ENCODE measurements around the gene EML1. TPM values are rescaled to one million over a fixed set of nuclear protein-coding genes. Genes with fewer than 3 reads are reported as not detected.

Gene EML1
- total RNA-seq, 1 experiment from 2014 or later: 7.2 TPM

DNA sequence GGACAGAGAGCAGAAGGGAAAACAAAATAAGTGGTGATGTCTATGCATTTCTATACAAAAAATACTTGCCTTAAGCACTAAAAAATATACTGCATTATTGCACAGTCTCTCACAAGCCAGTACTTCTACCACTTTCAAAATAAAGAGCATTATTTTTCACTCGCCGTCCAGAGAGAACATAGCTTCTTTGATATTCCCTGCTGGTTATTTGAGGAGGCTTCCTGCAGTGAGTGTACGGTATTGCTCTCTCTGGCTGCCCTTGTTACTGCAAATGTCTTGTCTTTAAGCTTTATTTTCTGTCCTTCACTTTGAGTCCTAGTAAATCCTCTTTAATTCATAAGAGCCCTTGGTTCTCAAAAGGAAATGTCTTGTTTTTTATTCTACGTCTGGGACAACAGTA lies 81.1 kb downstream of the EML1 start:
- no peak for DNase-seq
- Histone ChIP-seq H3K27me3 (replicated peaks; ENCODE audit: control insufficient read depth, insufficient read depth, low read length) (no peaks in the 10 kb centered on the region), H3K4me3 (ENCODE audit: low read depth, low read length) (no peak overlapping the region), H3K36me3 (ENCODE audit: control insufficient read depth, insufficient read depth, low read length) (no peaks in the 10 kb centered on the region), H3K9me3 (no peaks in the 10 kb centered on the region), H3K4me1 (peaks cover under 1% of the 10 kb centered on the region; the same call in 1 of the 2 replicates)
- intact Hi-C loops (cut with micrococcal nuclease; ENCODE audit: unreplicated experiment): no loop called here
- Mint-ChIP-seq H3K27me3 (ENCODE audit: insufficient read depth, unreplicated experiment) (peaks cover 3% of the 10 kb centered on the region), H3K4me3 (ENCODE audit: unreplicated experiment) (no peak overlapping the region), H3K4me1 (ENCODE audit: low read depth, unreplicated experiment) (peaks cover under 1% of the 10 kb centered on the region), H3K9me3 (ENCODE audit: unreplicated experiment) (no peaks in the 10 kb centered on the region), H3K36me3 (ENCODE audit: insufficient read depth, unreplicated experiment) (no peaks in the 10 kb centered on the region), H3K27ac (ENCODE audit: unreplicated experiment) (no peak overlapping the region)
- ChIA-PET CTCF (no interaction called here), POLR2A (no interaction called here)
- no peak for TF ChIP-seq CTCF (IDR thresholded peaks at IDR 0.05; ENCODE audit: insufficient read depth in 1 of 2, low read depth in 1 of 2, low read length in 1 of 2, severe bottlenecking in 1 of 2, unreplicated experiment in 1 of 2)
- no TSS peak for BruUV-seq (replicated peaks)

- TF ChIP-seq CTCF (IDR thresholded peaks at IDR 0.05; ENCODE audit: insufficient read depth in 1 of 2, low read depth in 1 of 2, low read length in 1 of 2, severe bottlenecking in 1 of 2, unreplicated experiment in 1 of 2): no peak
- BruUV-seq (replicated peaks): no TSS peak
- CTCF ChIA-PET: no interaction called here
- no peak for DNase-seq
- Mint-ChIP-seq H3K27ac (ENCODE audit: unreplicated experiment) (no peak overlapping the region), H3K9me3 (ENCODE audit: unreplicated experiment) (no peaks in the 10 kb centered on the region), H3K4me1 (ENCODE audit: low read depth, unreplicated experiment) (peaks cover 6% of the 10 kb centered on the region), H3K4me3 (ENCODE audit: unreplicated experiment) (no peak overlapping the region), H3K36me3 (ENCODE audit: insufficient read depth, unreplicated experiment) (no peaks in the 10 kb centered on the region), H3K27me3 (ENCODE audit: insufficient read depth, unreplicated experiment) (peaks cover 3% of the 10 kb centered on the region)
- H3K27me3 ChIP-seq (replicated peaks; ENCODE audit: control insufficient read depth, insufficient read depth, low read length): no peaks in the 10 kb centered on the region
- peaks cover 4% of the 10 kb centered on the region for H3K4me1 ChIP-seq
- no peaks in the 10 kb centered on the region for H3K9me3 ChIP-seq
- no peak overlapping the region for H3K4me3 ChIP-seq (ENCODE audit: low read depth, low read length)
- POLR2A ChIA-PET: no interaction called here
- intact Hi-C loops (cut with micrococcal nuclease; ENCODE audit: unreplicated experiment): no loop called here
- H3K36me3 ChIP-seq (ENCODE audit: control insufficient read depth, insufficient read depth, low read length): no peaks in the 10 kb centered on the region
Observed at GRCh38 chr14:99875421-99875820, 82.2 kb downstream of the EML1 start.

- no peak overlapping the region for H3K27ac Mint-ChIP-seq (ENCODE audit: unreplicated experiment)
- peaks cover 4% of the 10 kb centered on the region for H3K4me1 ChIP-seq
- no peaks in the 10 kb centered on the region for H3K9me3 Mint-ChIP-seq (ENCODE audit: unreplicated experiment)
- no peak for TF ChIP-seq CTCF (IDR thresholded peaks at IDR 0.05; ENCODE audit: insufficient read depth in 1 of 2, low read depth in 1 of 2, low read length in 1 of 2, severe bottlenecking in 1 of 2, unreplicated experiment in 1 of 2)
- no peaks in the 10 kb centered on the region for H3K36me3 Mint-ChIP-seq (ENCODE audit: insufficient read depth, unreplicated experiment)
- no peaks in the 10 kb centered on the region for H3K27me3 ChIP-seq (replicated peaks; ENCODE audit: control insufficient read depth, insufficient read depth, low read length)
- no peaks in the 10 kb centered on the region for H3K9me3 ChIP-seq
- BruUV-seq (replicated peaks): no TSS peak
- no peak overlapping the region for H3K4me3 ChIP-seq (ENCODE audit: low read depth, low read length)
- POLR2A ChIA-PET: no interaction called here
- no peak overlapping the region for H3K4me3 Mint-ChIP-seq (ENCODE audit: unreplicated experiment)
- CTCF ChIA-PET: no interaction called here
- intact Hi-C loops (cut with micrococcal nuclease; ENCODE audit: unreplicated experiment): no loop called here
- DNase-seq: no peak
- no peaks in the 10 kb centered on the region for H3K36me3 ChIP-seq (ENCODE audit: control insufficient read depth, insufficient read depth, low read length)
- peaks cover 3% of the 10 kb centered on the region for H3K27me3 Mint-ChIP-seq (ENCODE audit: insufficient read depth, unreplicated experiment)
- peaks cover 6% of the 10 kb centered on the region for H3K4me1 Mint-ChIP-seq (ENCODE audit: low read depth, unreplicated experiment)
Observed at GRCh38 chr14:99875836-99876235, 82.6 kb downstream of the EML1 start.
